OCI-LY7 (cell line): ENCODE data around the gene DLX2. TPM values are rescaled to one million over a fixed set of nuclear protein-coding genes. Genes with fewer than 3 reads are reported as not detected.

Experiments used
- BruUV-seq: library from RNA; stranded (reverse); fragments of 400-500 nt; replicated peaks from 2 replicates; lab custom pipeline; 2021; lab: Mats Ljungman, UMichigan
- CTCF ChIA-PET: fragments of 300-600 bp; sonication (Branson Sonifier 250); formaldehyde crosslinking; loops from one replicate; lab custom pipeline; 2022; ENCODE audit warnings: antibody characterized with exemption; ENCODE audit not compliant: unreplicated experiment; lab: Charles Lee
- POLR2A ChIA-PET: fragments of 300-600 bp; sonication (Branson Sonifier 250); formaldehyde crosslinking; loops from one replicate; lab custom pipeline; 2022; ENCODE audit warnings: antibody characterized with exemption; lab: Charles Lee
- DNase-seq: peaks from one replicate; pipeline ENCODE4 v3.0.0-alpha.2; 2015; ENCODE audit warnings: low spot score
- H2AFZ ChIP-seq: fragments of 200-600 bp; sonication (generic), shearing (Covaris generic); 2 replicates; pipeline ENCODE4 v1.6.1; 2014; ENCODE audit warnings: mild to moderate bottlenecking, antibody characterized with exemption, low read length, moderate library complexity
- H3K27ac ChIP-seq: fragments of 200-600 bp; sonication (generic); 2 replicates; pipeline ENCODE4 v1.5.1; 2014; ENCODE audit warnings: mixed run types, low read depth, mild to moderate bottlenecking, moderate library complexity, low read length, inconsistent platforms; ENCODE audit not compliant: poor library complexity, severe bottlenecking
- H3K36me3 ChIP-seq: fragments of 200-600 bp; sonication (generic); 2 replicates; pipeline ENCODE4 v1.6.1; 2014; ENCODE audit warnings: mild to moderate bottlenecking, antibody characterized with exemption, low read length, moderate library complexity, mixed read lengths; ENCODE audit not compliant: insufficient read depth
- H3K4me1 ChIP-seq: fragments of 200-600 bp; sonication (generic); 2 replicates; pipeline ENCODE4 v1.5.1; 2014; ENCODE audit warnings: mild to moderate bottlenecking, low read length; ENCODE audit not compliant: insufficient read depth, poor library complexity, severe bottlenecking
- H3K4me2 ChIP-seq: fragments of 200-600 bp; sonication (generic); 2 replicates; pipeline ENCODE4 v1.6.1; 2014; ENCODE audit warnings: mild to moderate bottlenecking, low read length
- H3K4me3 ChIP-seq: fragments of 200-600 bp; sonication (generic); 2 replicates; pipeline ENCODE4 v1.5.1; 2014; ENCODE audit warnings: mild to moderate bottlenecking, low read depth, low read length; ENCODE audit not compliant: poor library complexity, severe bottlenecking
- H3K79me2 ChIP-seq: fragments of 200-600 bp; sonication (generic); 2 replicates; pipeline ENCODE4 v1.6.1; 2016; ENCODE audit warnings: low read depth, mild to moderate bottlenecking, low read length, moderate library complexity, mixed read lengths; ENCODE audit not compliant: insufficient read depth
- H3K9me2 ChIP-seq: fragments of 200-600 bp; sonication (generic); 2 replicates; pipeline ENCODE4 v1.6.1; 2016; ENCODE audit warnings: mild to moderate bottlenecking, low read length, mixed read lengths; ENCODE audit not compliant: insufficient read depth
- H3K9me3 ChIP-seq: fragments of 200-600 bp; sonication (generic); 2 replicates; pipeline ENCODE4 v1.6.1; 2014; ENCODE audit warnings: mild to moderate bottlenecking, mixed run types, low read length, mixed read lengths
- H4K20me1 ChIP-seq: fragments of 200-600 bp; sonication (generic); 2 replicates; pipeline ENCODE4 v1.6.1; 2014; ENCODE audit warnings: mild to moderate bottlenecking, antibody characterized with exemption, low read length, moderate library complexity, mixed read lengths; ENCODE audit not compliant: insufficient read depth
- EZH2phosphoT487 ChIP-seq: fragments of 200-600 bp; sonication (generic); IDR thresholded peaks from 2 replicates; pipeline ENCODE4 v1.6.1; 2018; ENCODE audit warnings: low read depth, borderline replicate concordance, mild to moderate bottlenecking, mixed run types, antibody characterized with exemption, low read length, moderate library complexity, mixed read lengths
- intact Hi-C: fragments of 100-400 bp; cut with micrococcal nuclease; formaldehyde crosslinking; loops from one replicate; pipeline ENCODE4 v1.10.0; 2022; ENCODE audit not compliant: unreplicated experiment
- total RNA-seq, 2 experiments: library from RNA; depleted of rRNA in 1 of 2; stranded (reverse); fragments of >200 nt in 1 of 2; shearing (Covaris generic) in 1 of 2; gene quantifications; 2 replicates each; pipeline ENCODE4 v1.2.3, GENCODE V29; 2014 to 2022
- TF ChIP-seq, protein P1 (sequence below): fragments of 200-600 bp; sonication (generic); conservative IDR thresholded peaks from 2 replicates; pipeline ENCODE4 v1.5.1; 2014; ENCODE audit warnings: mild to moderate bottlenecking, antibody characterized with exemption, low read length, moderate library complexity, mixed read lengths

Gene DLX2
- total RNA-seq, 2 experiments from 2014 or later: 0.22 TPM; not detected in 1

DNA sequence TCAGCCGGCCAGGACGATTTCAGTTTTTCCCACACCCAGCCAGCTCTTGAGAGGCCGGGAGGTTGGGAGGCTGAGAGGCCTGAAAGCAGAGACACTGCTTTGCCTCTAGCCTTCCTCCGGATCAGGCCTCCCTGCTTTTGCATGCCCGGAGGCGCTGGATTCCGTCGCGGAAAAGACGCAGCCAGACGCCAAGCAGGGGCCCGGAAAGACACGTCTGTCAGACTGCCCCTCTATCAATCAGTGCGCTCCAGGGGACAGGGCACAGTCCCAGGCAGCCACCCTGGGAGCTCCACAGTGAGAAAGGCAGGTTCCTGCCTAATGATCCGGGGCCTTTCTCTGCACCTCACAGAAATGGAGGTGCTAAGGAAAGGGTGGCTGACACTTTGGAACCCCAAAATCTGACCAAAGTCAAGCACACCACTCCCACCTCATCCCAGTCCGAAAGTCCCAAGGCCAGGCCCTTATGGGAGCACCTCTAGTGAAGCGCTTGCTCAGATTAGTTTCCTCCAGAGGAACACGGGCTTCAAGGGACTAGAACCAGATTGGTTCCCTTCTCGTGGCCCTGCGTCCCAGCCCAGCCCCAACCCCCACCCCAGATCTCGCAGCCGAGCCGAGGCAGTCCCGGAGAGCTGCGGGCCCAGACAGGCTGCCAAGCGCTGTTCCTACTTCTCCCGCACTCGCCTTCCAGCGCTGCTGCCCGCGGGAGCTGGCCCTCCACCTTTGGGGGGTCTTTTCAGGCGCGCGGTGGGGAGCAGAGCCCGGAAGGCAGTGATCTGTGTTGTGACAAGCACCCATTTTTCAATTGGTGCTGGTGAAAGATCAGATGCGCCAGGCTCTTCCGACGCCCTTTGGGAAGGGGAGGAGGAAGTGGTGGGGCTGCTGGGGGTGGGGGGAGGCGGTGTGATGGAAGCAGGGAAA, 12.4 kb downstream of the DLX2 start:
- H4K20me1 ChIP-seq: no peaks in the 10 kb centered on the region
- no TSS peak for BruUV-seq
- DNase-seq: no peak
- H3K9me3 ChIP-seq: no peaks in the 10 kb centered on the region
- intact Hi-C loops: no loop called here
- TF ChIP-seq EZH2phosphoT487: no peak
- TF ChIP-seq, protein P1, sequence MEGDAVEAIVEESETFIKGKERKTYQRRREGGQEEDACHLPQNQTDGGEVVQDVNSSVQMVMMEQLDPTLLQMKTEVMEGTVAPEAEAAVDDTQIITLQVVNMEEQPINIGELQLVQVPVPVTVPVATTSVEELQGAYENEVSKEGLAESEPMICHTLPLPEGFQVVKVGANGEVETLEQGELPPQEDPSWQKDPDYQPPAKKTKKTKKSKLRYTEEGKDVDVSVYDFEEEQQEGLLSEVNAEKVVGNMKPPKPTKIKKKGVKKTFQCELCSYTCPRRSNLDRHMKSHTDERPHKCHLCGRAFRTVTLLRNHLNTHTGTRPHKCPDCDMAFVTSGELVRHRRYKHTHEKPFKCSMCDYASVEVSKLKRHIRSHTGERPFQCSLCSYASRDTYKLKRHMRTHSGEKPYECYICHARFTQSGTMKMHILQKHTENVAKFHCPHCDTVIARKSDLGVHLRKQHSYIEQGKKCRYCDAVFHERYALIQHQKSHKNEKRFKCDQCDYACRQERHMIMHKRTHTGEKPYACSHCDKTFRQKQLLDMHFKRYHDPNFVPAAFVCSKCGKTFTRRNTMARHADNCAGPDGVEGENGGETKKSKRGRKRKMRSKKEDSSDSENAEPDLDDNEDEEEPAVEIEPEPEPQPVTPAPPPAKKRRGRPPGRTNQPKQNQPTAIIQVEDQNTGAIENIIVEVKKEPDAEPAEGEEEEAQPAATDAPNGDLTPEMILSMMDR: no peak
- no peak overlapping the region for H3K27ac ChIP-seq
- H3K79me2 ChIP-seq: no peaks in the 10 kb centered on the region
- no peaks in the 10 kb centered on the region for H3K9me2 ChIP-seq
- no peak overlapping the region for H2AFZ ChIP-seq
- peaks cover 11% of the 10 kb centered on the region for H3K4me1 ChIP-seq
- no peak overlapping the region for H3K4me2 ChIP-seq
- H3K36me3 ChIP-seq: no peaks in the 10 kb centered on the region
- POLR2A ChIA-PET: interaction anchor here (1.2 kb wide), 1 partner anchor 34 kb away, joined by 4 read pairs; no protein-coding TSS in a partner anchor
- CTCF ChIA-PET: no interaction called here
- no peak overlapping the region for H3K4me3 ChIP-seq

DNA sequence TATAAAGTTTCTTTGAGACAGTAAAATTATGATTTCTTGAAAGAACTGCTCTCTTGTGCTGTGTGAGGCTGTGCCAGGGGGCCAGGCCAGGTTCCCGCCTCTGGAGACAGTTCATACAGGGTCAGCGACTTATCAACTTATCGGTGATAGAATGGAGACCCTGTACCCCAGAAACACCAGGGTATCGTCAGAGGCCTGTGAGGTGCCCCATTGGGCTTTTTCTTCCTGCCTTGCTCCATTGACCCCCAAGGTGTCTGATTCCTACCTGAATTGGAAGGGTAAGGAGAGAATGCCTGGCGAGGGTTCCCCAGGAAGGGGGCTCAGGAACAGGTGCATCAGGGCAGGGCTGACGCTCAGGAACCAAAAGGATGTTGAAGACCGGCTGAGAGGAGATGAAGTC, 13.1 kb downstream of the DLX2 start:
- no TSS peak for BruUV-seq
- Histone ChIP-seq H3K4me2 (no peak overlapping the region), H4K20me1 (no peaks in the 10 kb centered on the region), H3K79me2 (no peaks in the 10 kb centered on the region), H3K9me3 (no peaks in the 10 kb centered on the region), H3K27ac (no peak overlapping the region), H3K4me1 (peaks cover 7% of the 10 kb centered on the region), H3K36me3 (no peaks in the 10 kb centered on the region), H3K9me2 (no peaks in the 10 kb centered on the region), H3K4me3 (no peak overlapping the region), H2AFZ (no peak overlapping the region)
- DNase-seq: no peak
- intact Hi-C loops: no loop called here
- TF ChIP-seq, protein P1: no peak
- TF ChIP-seq EZH2phosphoT487: no peak
- POLR2A ChIA-PET: no interaction called here
- CTCF ChIA-PET: no interaction called here

DNA sequence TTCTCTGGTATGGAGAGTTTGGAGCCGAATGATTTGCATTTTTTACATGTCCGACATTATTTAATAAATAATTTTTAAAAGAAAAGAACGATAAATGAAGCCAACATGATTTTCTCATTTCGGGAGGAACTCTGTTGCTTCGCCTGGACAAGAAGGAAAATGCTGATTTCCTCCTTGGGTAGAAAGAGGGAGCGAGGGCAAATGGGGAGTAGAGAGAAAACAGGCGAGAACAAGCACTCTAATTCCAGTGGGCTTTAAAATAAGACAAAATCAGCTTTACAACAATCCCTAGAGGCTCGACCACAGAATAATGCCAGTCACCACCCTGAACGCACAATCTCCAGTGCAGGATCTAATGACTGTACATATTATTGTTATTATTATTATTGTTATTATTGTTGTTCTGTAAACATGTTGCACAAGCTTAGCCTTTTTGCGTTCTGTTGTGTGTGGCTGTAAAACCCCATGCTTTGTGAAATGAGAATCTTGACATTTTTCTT, 13.6 kb downstream of the DLX2 start:
- Histone ChIP-seq H3K9me2 (no peaks in the 10 kb centered on the region), H3K79me2 (no peaks in the 10 kb centered on the region), H3K4me3 (no peak overlapping the region), H3K4me2 (no peak overlapping the region), H2AFZ (no peak overlapping the region), H3K9me3 (no peaks in the 10 kb centered on the region), H3K36me3 (no peaks in the 10 kb centered on the region), H3K27ac (no peak overlapping the region), H3K4me1 (peaks cover 6% of the 10 kb centered on the region), H4K20me1 (no peaks in the 10 kb centered on the region)
- TF ChIP-seq, protein P1: no peak
- TF ChIP-seq EZH2phosphoT487: no peak
- ChIA-PET CTCF (no interaction called here), POLR2A (no interaction called here)
- BruUV-seq: no TSS peak
- intact Hi-C loops: no loop called here
- DNase-seq: no peak
